Kidney epithelial cell (primary cell): Measurements from ENCODE around the gene GRIK4. TPM values are rescaled to one million over a fixed set of nuclear protein-coding genes. Genes with fewer than 3 reads are reported as not detected.

Source experiments
- DNase-seq: peaks from one replicate; pipeline ENCODE4 v3.0.0-alpha.2; 2010; ENCODE audit warnings: low read depth
- H3K27me3 ChIP-seq: 2 replicates; pipeline ENCODE4 v1.6.0; 2011; ENCODE audit warnings: low read length; ENCODE audit not compliant: control insufficient read depth, insufficient read depth
- H3K36me3 ChIP-seq: 2 replicates; pipeline ENCODE4 v1.5.1; 2011; ENCODE audit warnings: low read length; ENCODE audit not compliant: control insufficient read depth, insufficient read depth
- H3K4me3 ChIP-seq: 2 replicates; pipeline ENCODE4 v1.5.1; 2011; ENCODE audit warnings: low read depth, mild to moderate bottlenecking, control low read depth, low read length
- total RNA-seq: library from RNA; depleted of rRNA; stranded (reverse); fragments of >200 nt; gene quantifications from 2 replicates; pipeline ENCODE4 v1.2.3, GENCODE V29; 2015
- TF ChIP-seq, protein P1 (sequence below): IDR thresholded peaks from 2 replicates; pipeline ENCODE4 v1.5.1; 2011; ENCODE audit warnings: mild to moderate bottlenecking, moderate library complexity, low read length, control low read depth, inconsistent platforms; ENCODE audit not compliant: insufficient read depth, poor library complexity, severe bottlenecking

The GRIK4 gene
- total RNA-seq, 1 donor from 2014 or later = 0.17 TPM

DNA sequence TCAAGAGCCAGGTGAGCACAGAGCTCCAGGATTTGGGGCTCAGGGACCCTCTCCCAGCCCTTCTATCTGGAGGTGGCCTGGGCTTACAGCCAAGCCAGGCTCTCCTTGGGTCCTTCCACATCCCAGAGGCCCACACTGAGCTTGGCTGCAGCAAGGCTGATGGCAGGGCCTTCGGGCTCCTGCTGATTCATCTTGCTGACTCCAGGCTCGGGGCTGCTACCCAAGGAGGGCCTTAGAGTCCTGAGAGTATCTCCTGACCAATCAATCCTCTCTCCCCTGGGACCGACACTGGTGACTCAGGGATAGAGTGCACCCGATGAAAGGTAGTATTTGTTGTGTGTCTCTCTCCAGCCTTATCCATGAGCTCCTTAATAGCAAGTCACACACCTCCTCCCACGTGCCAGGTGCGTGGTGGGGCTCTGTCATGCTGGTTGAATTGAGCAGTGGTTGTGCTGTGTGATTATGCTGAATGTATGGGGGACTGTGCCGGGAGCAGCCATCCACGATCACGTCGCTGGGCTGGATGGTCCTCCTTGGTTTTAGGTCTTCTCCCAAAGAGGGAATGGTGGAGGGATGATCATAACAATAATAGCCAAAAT lies 62.3 kb downstream of the GRIK4 start:
- no peak for DNase-seq
- no peak overlapping the region for H3K4me3 ChIP-seq

GRCh38 chr11:120574876-120575275 lies 63.3 kb downstream of the GRIK4 start:
- Histone ChIP-seq H3K4me3 (no peak overlapping the region), H3K27me3 (no peaks in the 10 kb centered on the region), H3K36me3 (no peaks in the 10 kb centered on the region)
- TF ChIP-seq, protein P1, sequence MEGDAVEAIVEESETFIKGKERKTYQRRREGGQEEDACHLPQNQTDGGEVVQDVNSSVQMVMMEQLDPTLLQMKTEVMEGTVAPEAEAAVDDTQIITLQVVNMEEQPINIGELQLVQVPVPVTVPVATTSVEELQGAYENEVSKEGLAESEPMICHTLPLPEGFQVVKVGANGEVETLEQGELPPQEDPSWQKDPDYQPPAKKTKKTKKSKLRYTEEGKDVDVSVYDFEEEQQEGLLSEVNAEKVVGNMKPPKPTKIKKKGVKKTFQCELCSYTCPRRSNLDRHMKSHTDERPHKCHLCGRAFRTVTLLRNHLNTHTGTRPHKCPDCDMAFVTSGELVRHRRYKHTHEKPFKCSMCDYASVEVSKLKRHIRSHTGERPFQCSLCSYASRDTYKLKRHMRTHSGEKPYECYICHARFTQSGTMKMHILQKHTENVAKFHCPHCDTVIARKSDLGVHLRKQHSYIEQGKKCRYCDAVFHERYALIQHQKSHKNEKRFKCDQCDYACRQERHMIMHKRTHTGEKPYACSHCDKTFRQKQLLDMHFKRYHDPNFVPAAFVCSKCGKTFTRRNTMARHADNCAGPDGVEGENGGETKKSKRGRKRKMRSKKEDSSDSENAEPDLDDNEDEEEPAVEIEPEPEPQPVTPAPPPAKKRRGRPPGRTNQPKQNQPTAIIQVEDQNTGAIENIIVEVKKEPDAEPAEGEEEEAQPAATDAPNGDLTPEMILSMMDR = no peak
- DNase-seq = no peak

More for the DNA sequence above, 62.3 kb downstream of the GRIK4 start:
- H3K27me3 ChIP-seq = no peaks in the 10 kb centered on the region
- no peaks in the 10 kb centered on the region for H3K36me3 ChIP-seq
- TF ChIP-seq, protein P1 = no peak

DNA sequence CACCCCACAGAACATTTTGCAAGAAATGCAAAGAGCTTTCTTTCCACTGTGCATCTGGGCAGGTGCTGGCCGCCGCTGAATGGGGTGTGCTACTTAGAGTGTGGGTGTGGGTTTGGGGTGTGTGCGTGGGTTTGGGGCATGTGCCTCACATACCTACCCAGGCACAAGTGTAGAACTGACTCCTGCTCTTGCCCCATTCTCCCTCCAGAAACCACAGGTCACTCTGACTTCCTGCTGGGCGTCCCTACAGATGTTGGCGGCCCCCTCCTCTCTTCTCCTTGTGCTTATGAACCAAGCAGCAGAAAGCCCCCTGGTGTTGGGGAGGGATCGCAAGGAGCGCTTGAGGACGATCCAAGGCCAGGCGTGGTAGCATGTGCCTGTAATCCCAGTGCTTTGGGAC lies 63.9 kb downstream of the GRIK4 start:
- no peaks in the 10 kb centered on the region for H3K36me3 ChIP-seq
- DNase-seq = no peak
- no peak overlapping the region for H3K4me3 ChIP-seq
- no peaks in the 10 kb centered on the region for H3K27me3 ChIP-seq
- TF ChIP-seq, protein P1 = no peak

GRCh38 chr11:120576606-120577005 lies 65.1 kb downstream of the GRIK4 start:
- TF ChIP-seq, protein P1 = no peak
- Histone ChIP-seq H3K27me3 (no peaks in the 10 kb centered on the region), H3K4me3 (no peak overlapping the region), H3K36me3 (no peaks in the 10 kb centered on the region)
- no peak for DNase-seq

- no peak for DNase-seq
- H3K27me3 ChIP-seq = no peaks in the 10 kb centered on the region
These were observed 65.5 kb downstream of the GRIK4 start for GRCh38 chr11:120577041-120577440.

More at GRCh38 chr11:120577041-120577440, 65.5 kb downstream of the GRIK4 start:
- Histone ChIP-seq H3K36me3 (no peaks in the 10 kb centered on the region), H3K4me3 (no peak overlapping the region)
- TF ChIP-seq, protein P1 = no peak
